ENCODE data around the gene TPRN.
"Not testable (repeated sequence)": the region's sequence is repeated elsewhere in the genome, so short reads cannot be mapped to it uniquely, and the experiment has no call there.

Gene TPRN

DNA sequence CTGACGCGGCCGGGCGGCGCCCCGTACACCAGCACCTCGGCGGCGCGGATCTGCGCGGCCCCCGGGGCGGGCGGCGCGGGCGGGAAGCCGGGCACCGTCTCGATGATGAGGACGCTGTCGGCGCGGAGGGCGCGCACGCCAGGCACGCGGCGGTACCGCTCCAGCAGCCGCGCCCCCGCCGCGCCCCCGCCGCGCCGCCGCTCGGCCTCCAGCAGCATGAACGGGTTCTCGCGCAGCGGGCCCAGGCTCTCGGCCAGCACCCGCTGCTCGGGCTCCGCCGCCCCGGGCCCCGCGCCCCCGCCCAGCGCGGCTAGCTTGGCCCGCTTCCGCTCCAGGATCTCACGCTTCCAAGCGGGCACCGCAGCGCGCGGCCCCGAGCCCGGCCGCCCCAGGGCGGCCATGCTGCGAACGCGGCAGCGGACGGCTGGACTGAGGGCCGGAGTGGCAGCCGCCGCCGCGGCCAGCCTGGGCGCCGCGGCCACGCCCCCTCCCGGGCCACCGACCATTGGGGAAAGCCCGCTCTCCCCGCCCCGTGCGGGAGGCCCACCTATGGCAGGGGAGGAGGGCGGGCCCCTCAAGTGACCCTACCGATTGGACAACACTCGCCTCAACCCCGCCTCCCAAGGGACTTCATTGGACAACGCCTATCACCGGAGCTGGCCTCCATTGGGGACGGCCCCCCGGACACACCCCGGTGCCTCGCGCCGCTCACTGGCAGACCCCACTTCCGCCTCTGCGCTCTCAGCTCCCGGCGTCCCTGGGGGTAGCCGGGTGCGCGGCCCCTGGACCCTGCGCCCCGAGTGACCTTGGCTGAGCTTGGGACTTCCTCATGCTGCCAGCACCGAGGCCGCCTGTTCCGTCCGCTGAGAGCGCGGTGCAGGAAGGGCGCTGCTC lies at the start of gene TPRN:
TPRN (minus strand) TSS at position 431 of the 894 bp plus-strand sequence; CDS start at position 401, 30 bp downstream.
- peak; percentile 70 to 99 (median 98) for DNase-seq

DNA sequence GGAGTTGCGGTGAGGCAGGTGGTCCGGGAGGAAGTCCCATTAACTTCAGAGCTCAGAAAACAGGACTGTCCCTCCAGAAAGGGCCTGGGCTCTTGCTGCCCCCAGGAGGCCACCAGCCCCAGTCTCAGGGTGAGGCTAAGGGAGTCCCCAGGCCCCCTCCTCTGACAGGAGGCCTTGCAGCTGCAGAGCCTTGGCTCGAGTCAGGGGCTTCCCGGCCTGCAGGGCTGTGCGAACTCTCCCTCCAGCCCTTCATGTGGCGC lies 47.3 kb upstream of the TPRN start:
- DNase-seq, result no peak

GRCh38 chr9:137247135-137247915 lies 46.8 kb upstream of the TPRN start:
- no peak for DNase-seq

- DNase-seq, result no peak
Observed at GRCh38 chr9:137245450-137246421, 45.2 kb upstream of the TPRN start.

DNA sequence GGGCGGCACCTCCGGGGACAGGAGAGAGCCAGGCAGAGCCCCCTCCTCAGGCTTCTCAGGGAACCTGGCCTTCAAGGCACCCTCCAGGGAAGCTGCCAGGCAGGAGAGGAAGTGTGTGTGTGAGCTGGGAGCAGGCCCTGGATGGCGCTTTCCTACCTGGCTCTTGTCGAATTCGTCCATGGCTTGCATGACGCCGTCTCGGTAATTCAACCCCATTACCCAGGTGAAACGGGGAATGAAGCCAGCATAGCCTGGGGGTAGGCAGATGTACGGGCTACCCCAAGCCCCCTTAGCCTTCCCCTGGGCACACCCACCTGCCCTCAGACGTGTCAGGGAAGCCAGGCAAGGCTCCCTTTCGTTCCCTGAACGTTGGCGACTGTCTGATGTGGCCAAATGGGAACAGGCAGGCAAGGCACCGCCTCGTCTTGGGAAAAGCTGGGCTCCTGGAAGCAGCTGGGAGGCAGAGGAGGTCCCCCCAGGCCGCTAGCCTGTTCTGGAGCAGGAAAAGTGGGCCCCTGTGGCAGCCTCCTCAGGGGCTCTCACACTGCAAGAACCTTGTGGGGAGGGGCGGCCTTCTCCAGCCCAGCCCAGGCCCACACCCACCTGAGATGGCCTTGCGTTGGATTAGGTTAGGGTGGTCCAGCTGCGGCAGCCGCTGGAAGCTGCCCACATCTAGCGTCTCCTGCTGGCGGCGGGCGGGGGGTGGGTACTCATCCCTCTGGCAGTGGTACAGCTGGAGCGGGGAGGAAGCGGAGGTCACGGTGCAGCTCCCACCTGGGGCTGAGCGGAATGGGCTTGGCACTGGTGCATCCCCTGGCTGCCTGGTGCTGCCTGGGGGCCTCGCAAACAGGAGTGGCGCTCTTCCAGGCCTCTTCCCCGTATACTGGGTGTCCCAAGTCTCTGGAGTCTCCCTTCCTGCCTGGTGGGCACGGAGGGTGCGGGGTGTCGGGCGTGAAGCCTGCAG lies 44.2 kb upstream of the TPRN start:
- no peak for DNase-seq

DNA sequence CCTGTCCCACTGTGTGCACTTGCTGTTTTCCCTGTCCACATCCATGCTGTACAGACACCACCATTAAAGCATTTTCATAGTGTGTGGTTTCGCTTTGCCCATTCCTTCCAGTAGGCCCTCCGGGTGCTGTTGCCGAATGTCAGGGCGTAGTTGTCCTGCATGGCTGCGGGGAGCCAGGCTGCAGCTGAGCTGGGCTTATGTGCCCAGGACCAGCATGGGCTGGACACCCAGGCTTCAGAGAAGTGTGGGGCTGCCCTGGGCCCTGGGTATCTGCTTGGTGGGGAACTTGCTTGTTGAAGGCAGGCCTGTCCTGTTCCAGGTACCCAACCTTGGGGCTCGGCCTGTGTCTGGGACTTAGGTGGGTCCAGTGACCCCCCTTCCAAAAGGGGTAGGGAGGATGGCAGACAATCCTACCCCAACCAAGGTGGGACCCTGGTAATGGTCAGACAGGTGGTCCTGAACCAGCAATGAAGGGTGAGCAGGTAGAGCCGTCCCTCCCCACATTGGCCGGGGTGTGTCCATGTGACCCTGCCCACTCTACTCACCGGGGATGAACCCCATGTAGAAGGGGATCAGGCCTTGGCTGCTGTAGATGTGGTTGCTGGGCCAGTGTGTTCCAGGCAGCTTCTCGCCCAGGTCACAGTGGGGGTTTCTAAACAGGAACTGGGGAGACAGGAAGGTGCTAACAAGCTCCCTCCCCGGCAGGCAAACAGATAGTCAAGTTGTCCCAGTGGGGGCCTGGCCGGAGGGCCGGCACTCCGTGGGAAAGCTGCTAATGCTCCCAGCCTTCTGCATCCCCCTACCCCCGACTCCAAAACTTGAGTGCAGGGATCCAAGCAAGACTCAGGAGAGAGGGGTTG lies 43.3 kb upstream of the TPRN start:
- DNase-seq, result no peak

DNA sequence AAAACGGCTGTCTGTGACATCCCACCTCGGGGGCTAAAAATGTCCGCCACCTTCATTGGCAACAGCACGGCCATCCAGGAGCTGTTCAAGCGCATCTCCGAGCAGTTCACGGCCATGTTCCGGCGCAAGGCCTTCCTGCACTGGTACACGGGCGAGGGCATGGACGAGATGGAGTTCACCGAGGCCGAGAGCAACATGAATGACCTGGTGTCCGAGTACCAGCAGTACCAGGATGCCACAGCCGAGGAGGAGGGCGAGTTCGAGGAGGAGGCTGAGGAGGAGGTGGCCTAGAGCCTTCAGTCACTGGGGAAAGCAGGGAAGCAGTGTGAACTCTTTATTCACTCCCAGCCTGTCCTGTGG lies 42.7 kb upstream of the TPRN start:
- not testable (repeated sequence) for DNase-seq

DNA sequence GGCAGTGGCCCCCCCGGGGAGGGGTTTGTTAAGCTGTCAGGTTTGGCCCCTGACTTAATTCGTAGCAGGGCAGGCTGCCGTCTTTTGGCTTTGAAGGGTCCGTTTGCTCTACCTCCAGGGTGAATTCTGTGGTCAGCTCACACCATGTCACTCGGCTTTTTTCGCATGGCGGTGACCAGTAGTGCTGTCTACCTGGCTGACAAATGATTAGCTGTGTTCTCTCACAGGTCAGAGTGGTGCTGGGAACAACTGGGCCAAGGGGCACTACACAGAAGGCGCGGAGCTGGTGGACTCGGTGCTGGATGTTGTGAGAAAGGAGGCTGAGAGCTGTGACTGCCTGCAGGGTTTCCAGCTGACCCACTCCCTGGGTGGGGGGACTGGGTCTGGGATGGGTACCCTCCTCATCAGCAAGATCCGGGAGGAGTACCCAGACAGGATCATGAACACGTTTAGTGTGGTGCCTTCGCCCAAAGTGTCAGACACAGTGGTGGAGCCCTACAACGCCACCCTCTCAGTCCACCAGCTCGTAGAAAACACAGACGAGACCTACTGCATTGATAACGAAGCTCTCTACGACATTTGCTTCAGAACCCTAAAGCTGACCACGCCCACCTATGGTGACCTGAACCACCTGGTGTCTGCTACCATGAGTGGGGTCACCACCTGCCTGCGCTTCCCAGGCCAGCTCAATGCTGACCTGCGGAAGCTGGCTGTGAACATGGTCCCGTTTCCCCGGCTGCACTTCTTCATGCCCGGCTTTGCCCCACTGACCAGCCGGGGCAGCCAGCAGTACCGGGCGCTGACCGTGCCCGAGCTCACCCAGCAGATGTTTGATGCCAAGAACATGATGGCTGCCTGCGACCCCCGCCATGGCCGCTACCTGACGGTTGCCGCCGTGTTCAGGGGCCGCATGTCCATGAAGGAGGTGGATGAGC lies 42.0 kb upstream of the TPRN start:
- no peak for DNase-seq

GRCh38 chr9:137241490-137242268 lies 41.1 kb upstream of the TPRN start:
- DNase-seq, result peak in 6 of 58 donors; percentile 33 to 67 (median 55)

DNA sequence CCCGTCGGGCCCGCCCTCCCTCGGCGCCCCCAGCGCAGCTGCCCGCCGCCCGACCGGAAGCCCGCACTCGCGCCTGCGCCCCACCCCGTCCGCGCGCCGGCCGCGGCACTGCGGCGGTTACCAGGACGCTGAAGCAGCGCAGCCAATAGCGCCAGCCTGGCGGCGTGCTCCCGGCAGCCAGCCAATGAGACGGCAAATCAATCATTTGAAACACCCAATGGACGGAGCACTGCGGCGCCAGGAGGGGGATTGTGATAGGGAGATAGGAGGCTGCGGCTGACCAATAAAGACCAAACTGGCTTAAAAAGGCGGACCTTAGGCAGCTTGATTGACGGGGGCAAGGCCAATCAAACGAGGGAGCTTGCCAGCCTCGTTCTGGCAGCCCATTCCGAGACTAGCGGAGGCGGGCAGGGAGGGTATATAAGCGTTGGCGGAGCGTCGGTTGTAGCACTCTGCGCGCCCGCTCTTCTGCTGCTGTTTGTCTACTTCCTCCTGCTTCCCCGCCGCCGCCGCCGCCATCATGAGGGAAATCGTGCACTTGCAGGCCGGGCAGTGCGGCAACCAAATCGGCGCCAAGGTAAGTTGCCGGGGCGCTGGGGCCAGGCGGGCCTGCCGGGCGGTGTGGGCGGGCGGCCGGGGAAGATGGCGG lies 40.4 kb upstream of the TPRN start, which contains the start of gene TUBB4B:
TUBB4B (plus strand) TSS at position 447 of the 649 bp plus-strand sequence; CDS start at position 521, 74 bp downstream.
- DNase-seq, result peak; percentile 80 to 100 (median 99)

GRCh38 chr9:137240318-137240840 lies 39.8 kb upstream of the TPRN start:
- peak in 55 of 58 donors; percentile 13 to 90 (median 76) for DNase-seq

DNA sequence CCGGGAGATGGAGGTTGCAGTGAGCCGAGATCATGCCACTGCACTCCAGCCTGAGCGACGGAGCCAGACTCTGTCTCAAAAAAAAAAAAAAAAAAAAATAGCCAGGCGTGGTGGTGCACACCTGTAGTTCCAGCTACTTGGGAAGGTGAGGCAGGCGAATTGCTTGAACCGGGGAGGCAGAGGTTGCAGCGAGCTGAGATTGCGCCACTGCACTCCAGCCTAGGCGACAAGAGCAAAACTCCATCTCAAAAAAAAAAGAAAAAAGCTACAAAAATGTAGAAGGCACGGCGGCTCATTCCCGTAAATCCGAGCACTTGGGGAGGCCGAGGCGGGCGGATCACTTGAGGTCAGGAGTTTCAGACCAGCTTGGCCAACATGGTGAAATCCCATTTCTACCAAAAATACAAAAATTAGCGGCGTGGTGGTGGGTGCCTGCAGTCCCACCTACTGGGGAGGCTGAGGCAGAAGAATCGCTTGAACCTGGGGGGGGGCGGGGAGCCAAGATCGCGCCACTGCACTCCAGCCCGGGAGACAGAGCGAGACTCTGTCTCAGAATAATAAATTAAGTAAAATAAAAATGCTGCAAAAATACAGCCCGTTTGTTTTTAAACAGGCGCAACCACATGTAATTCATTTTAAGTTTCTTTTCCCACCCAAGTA lies 39.1 kb upstream of the TPRN start:
- not testable (repeated sequence) for DNase-seq

DNA sequence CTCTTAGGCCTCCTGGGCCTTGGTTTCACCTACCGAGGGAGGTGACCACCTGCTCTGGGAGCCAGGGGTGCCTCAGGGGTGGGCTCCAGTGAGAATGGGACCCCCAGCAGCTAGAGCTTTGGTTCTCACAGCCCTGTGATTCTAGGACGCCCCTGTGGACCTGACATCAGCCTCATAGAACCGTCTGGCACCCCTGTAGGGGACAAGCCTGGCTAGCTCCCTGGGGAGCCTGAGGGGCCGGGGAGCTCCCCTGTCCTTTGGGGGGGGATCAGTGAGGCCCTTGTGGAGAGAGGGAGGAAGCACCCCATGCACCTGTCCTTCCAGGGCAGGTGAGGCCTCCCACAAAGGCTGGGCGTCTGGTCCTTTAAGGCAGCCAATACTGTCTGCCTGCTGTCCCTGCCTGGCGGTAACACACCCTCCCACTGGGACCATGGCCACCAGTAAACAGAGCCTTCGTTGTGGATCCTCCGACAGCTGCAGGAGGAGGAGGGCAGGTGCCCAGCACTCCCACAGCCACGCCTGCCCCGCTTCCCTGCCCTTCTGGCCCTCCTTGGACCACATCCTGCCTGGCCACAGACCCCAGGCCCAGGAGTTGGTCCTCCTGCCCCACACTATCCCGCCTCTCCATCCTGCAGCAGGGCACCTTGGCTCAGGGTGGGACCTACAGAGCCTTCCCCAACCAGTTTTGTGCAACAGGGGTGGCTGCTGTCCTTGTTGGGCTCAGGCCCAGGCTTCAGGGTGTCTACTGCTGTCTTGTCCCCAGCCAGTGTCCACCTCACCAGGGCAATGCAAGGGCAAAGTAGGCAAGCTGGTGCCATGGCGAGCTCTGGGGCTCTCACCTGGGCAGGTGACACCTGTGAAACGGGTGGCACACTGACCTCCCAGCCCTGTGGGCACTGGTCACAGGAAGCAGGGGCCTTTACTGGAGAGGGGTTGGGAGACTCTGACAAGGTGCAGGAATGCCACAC lies 37.5 kb upstream of the TPRN start:
- DNase-seq, result peak in 45 of 58 donors; percentile 23 to 90 (median 59)

GRCh38 chr9:137236936-137237421 lies 36.4 kb upstream of the TPRN start:
- DNase-seq, result peak in 1 of 58 donors; percentile 41
